SH-SY5Y (cell line): ENCODE data around the gene RASIP1.

ENCODE experiments used
- GATA2 ChIP-seq: IDR thresholded peaks from 2 replicates; pipeline ENCODE4 v1.6.1; 2011; ENCODE audit warnings: mild to moderate bottlenecking, low read depth, low read length
- GATA3 ChIP-seq: IDR thresholded peaks from 2 replicates; pipeline ENCODE4 v1.6.1; 2011; ENCODE audit warnings: low read depth, mild to moderate bottlenecking, low read length, moderate library complexity

Gene RASIP1

GRCh38 chr19:48741129-48741999 lies 954 bp upstream of the RASIP1 start:
- TF ChIP-seq GATA3, result no peak
- TF ChIP-seq GATA2, result no peak

GRCh38 chr19:48739404-48740163 lies 826 bp downstream of the RASIP1 start:
- TF ChIP-seq GATA3 (no peak), GATA2 (no peak)

- no peak for TF ChIP-seq GATA3
Observed at GRCh38 chr19:48738557-48739403, 1.6 kb downstream of the RASIP1 start.

- TF ChIP-seq GATA3 (no peak), GATA2 (no peak)
Observed at GRCh38 chr19:48737360-48737998, 2.9 kb downstream of the RASIP1 start.

- TF ChIP-seq GATA2 (no peak), GATA3 (no peak)
Observed at GRCh38 chr19:48735031-48735615, 5.3 kb downstream of the RASIP1 start.

- TF ChIP-seq GATA3 (no peak), GATA2 (no peak)
Observed at GRCh38 chr19:48734625-48735024, 5.8 kb downstream of the RASIP1 start.

- no peak for TF ChIP-seq GATA2
- TF ChIP-seq GATA3, result no peak
Observed at GRCh38 chr19:48731452-48731851, 9.0 kb downstream of the RASIP1 start.

- no peak for TF ChIP-seq GATA2
- TF ChIP-seq GATA3, result no peak
Observed at GRCh38 chr19:48728911-48729664, 11.3 kb downstream of the RASIP1 start.

- TF ChIP-seq GATA2 (no peak), GATA3 (no peak)
Observed at GRCh38 chr19:48726556-48726955, 13.9 kb downstream of the RASIP1 start.

GRCh38 chr19:48724796-48725753 lies 15.3 kb downstream of the RASIP1 start:
- TF ChIP-seq GATA3, result no peak
- TF ChIP-seq GATA2, result no peak

GRCh38 chr19:48722196-48722708 lies 18.2 kb downstream of the RASIP1 start:
- no peak for TF ChIP-seq GATA2
- TF ChIP-seq GATA3, result no peak
